Measurements from ENCODE around the gene CZIB.

CZIB gene

DNA sequence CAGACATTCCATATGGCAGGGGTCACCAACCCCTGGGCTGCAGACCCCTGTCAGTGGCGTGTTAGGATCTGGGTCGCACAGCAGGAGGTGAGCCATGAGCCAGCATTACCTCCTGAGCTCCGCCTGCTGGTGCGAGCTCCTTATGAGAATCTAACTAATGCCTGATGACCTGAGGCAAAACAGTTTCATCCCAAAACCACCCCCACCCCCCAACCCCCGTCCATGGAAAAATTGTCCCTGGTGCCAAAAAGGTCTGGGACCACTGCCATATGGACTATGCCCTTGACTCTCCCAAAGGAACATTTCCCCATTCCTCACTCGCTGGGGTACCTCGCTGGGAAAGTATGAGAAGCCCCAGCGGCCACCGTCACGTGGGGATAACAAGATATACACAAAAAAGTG is 30.2 kb downstream of the CZIB start:
- Histone ChIP-seq H3K4me1 (ENCODE audit: low read length) (no peaks in the 10 kb centered on the region), H3K4me2 (ENCODE audit: low read depth, low read length) (no peak overlapping the region), H3K4me3 (ENCODE audit: low read length) (no peak overlapping the region), H3K9me2 (replicated peaks; ENCODE audit: insufficient read depth, low read length) (no peaks in the 10 kb centered on the region), H3K27ac (ENCODE audit: low read length) (no peak overlapping the region), H3K36me3 (replicated peaks; ENCODE audit: insufficient read depth, low read length) (no peaks in the 10 kb centered on the region), H2AFZ (ENCODE audit: low read length) (no peak overlapping the region), H3K9me3 (replicated peaks; ENCODE audit: insufficient read depth, low read length) (no peaks in the 10 kb centered on the region), H3K79me2 (ENCODE audit: low read length) (no peaks in the 10 kb centered on the region), H3K9ac (ENCODE audit: low read length) (no peak overlapping the region), H4K20me1 (ENCODE audit: insufficient read depth, low read length) (no peaks in the 10 kb centered on the region), H3K27me3 (replicated peaks; ENCODE audit: insufficient read depth, low read length) (no peaks in the 10 kb centered on the region), H3F3A (ENCODE audit: insufficient read depth, low read length) (no peaks in the 10 kb centered on the region)
- no peak for TF ChIP-seq EZH2 (optimal IDR thresholded peaks at IDR 0.05; ENCODE audit: low read depth, low read length)
- no peak for TF ChIP-seq EZH2phosphoT487 (IDR thresholded peaks at IDR 0.05; ENCODE audit: low read length)
- TF ChIP-seq, protein P1, sequence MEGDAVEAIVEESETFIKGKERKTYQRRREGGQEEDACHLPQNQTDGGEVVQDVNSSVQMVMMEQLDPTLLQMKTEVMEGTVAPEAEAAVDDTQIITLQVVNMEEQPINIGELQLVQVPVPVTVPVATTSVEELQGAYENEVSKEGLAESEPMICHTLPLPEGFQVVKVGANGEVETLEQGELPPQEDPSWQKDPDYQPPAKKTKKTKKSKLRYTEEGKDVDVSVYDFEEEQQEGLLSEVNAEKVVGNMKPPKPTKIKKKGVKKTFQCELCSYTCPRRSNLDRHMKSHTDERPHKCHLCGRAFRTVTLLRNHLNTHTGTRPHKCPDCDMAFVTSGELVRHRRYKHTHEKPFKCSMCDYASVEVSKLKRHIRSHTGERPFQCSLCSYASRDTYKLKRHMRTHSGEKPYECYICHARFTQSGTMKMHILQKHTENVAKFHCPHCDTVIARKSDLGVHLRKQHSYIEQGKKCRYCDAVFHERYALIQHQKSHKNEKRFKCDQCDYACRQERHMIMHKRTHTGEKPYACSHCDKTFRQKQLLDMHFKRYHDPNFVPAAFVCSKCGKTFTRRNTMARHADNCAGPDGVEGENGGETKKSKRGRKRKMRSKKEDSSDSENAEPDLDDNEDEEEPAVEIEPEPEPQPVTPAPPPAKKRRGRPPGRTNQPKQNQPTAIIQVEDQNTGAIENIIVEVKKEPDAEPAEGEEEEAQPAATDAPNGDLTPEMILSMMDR (IDR thresholded peaks at IDR 0.05; ENCODE audit: low read length), result no peak
- no peak for DNase-seq

DNA sequence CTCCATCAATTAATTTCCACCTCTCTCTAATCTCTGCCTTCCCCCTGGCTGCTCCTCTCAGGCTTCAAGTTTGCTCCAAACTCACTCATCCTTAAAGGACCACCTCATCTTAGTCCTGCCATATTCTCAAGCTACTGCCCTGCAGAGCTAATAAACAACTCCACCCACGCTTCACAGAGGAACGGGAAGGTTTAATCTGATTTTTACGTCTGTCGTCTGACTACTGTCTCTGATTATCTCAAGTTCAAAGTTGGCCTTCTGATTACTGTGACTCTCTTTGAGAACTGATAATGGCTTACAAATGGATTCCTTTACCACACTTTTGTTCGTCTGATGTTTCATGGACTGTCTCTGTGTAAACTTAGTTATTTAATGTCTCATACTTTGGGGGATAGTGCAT is 31.4 kb downstream of the CZIB start:
- no peak overlapping the region for H2AFZ ChIP-seq (ENCODE audit: low read length)

DNA sequence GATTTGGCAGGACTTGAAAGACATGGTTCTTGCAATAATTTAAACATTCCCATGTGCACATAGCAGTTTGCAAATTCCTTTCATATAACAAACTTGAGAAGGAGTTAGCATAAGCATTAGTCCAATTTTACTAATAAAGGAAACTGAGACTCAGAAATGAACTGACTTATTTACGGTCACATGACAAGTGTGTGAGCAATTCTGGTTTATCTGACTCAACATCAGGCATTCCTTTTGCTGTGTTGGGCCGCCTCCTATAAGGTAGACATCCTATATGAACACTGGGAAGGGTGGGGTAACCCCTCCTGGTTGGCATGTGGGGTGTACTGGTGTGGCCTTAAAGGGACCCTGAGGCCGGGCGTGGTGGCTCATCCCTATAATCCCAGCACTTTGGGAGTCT is 32.3 kb downstream of the CZIB start:
- Histone ChIP-seq H3K27me3 (replicated peaks; ENCODE audit: insufficient read depth, low read length) (0 out of 2 replicates have a peak, but pooled peaks cover 7% of the 10 kb centered on the region), H3K4me3 (ENCODE audit: low read length) (no peak overlapping the region), H2AFZ (ENCODE audit: low read length) (no peak overlapping the region), H3K9ac (ENCODE audit: low read length) (no peak overlapping the region), H3K79me2 (ENCODE audit: low read length) (no peaks in the 10 kb centered on the region), H3K4me1 (ENCODE audit: low read length) (no peaks in the 10 kb centered on the region), H3K9me3 (replicated peaks; ENCODE audit: insufficient read depth, low read length) (no peaks in the 10 kb centered on the region), H3K4me2 (ENCODE audit: low read depth, low read length) (no peak overlapping the region), H3F3A (ENCODE audit: insufficient read depth, low read length) (no peaks in the 10 kb centered on the region), H4K20me1 (ENCODE audit: insufficient read depth, low read length) (no peaks in the 10 kb centered on the region), H3K9me2 (replicated peaks; ENCODE audit: insufficient read depth, low read length) (no peaks in the 10 kb centered on the region), H3K27ac (ENCODE audit: low read length) (no peak overlapping the region), H3K36me3 (replicated peaks; ENCODE audit: insufficient read depth, low read length) (no peaks in the 10 kb centered on the region)
- no peak for DNase-seq
- TF ChIP-seq EZH2 (optimal IDR thresholded peaks at IDR 0.05; ENCODE audit: low read depth, low read length) (no peak), EZH2phosphoT487 (IDR thresholded peaks at IDR 0.05; ENCODE audit: low read length) (no peak)
- TF ChIP-seq, protein P1 (IDR thresholded peaks at IDR 0.05; ENCODE audit: low read length), result no peak

More for the DNA sequence above, 31.4 kb downstream of the CZIB start:
- no peaks in the 10 kb centered on the region for H3K9me2 ChIP-seq (replicated peaks; ENCODE audit: insufficient read depth, low read length)
- no peak overlapping the region for H3K9ac ChIP-seq (ENCODE audit: low read length)
- H4K20me1 ChIP-seq (ENCODE audit: insufficient read depth, low read length), result no peaks in the 10 kb centered on the region
- H3K4me3 ChIP-seq (ENCODE audit: low read length), result no peak overlapping the region
- 0 out of 2 replicates have a peak, but pooled peaks cover 4% of the 10 kb centered on the region for H3K27me3 ChIP-seq (replicated peaks; ENCODE audit: insufficient read depth, low read length)
- H3K27ac ChIP-seq (ENCODE audit: low read length), result no peak overlapping the region
- H3K4me1 ChIP-seq (ENCODE audit: low read length), result no peaks in the 10 kb centered on the region
- H3K4me2 ChIP-seq (ENCODE audit: low read depth, low read length), result no peak overlapping the region
- no peaks in the 10 kb centered on the region for H3K79me2 ChIP-seq (ENCODE audit: low read length)
- no peak for TF ChIP-seq EZH2 (optimal IDR thresholded peaks at IDR 0.05; ENCODE audit: low read depth, low read length)
- no peak for TF ChIP-seq EZH2phosphoT487 (IDR thresholded peaks at IDR 0.05; ENCODE audit: low read length)
- TF ChIP-seq, protein P1 (IDR thresholded peaks at IDR 0.05; ENCODE audit: low read length), result no peak
- no peak for DNase-seq
- H3F3A ChIP-seq (ENCODE audit: insufficient read depth, low read length), result no peaks in the 10 kb centered on the region
- no peaks in the 10 kb centered on the region for H3K36me3 ChIP-seq (replicated peaks; ENCODE audit: insufficient read depth, low read length)
- H3K9me3 ChIP-seq (replicated peaks; ENCODE audit: insufficient read depth, low read length), result no peaks in the 10 kb centered on the region
